HEK293 (cell line): ENCODE results near the gene SLC5A10.
"Not testable (repeated sequence)": the region's sequence is repeated elsewhere in the genome, so short reads cannot be mapped to it uniquely, and the experiment has no call there.

ENCODE experiments used
- TCF7L2 ChIP-seq: IDR thresholded peaks from 2 replicates; pipeline ENCODE4 v1.6.1; 2011; ENCODE audit warnings: low read depth, mild to moderate bottlenecking, inconsistent platforms, low read length, moderate library complexity, borderline replicate concordance
- ZBTB1 ChIP-seq: fragments of 450-650 bp; formaldehyde crosslinking; IDR thresholded peaks from 2 replicates; pipeline ENCODE4 v1.5.1; 2016; ENCODE audit warnings: missing biosample characterization, missing genetic modification characterization
- ZNF175 ChIP-seq: fragments of 450-650 bp; formaldehyde crosslinking; IDR thresholded peaks from 2 replicates; pipeline ENCODE4 v1.5.1; 2016; ENCODE audit warnings: missing biosample characterization, missing genetic modification characterization
- ZNF274 ChIP-seq, 2 experiments: fragments of 200-500 bp in 1 of 2; fragments of 450-650 bp in 1 of 2; sonication (Bioruptor generic) in 1 of 2; formaldehyde crosslinking in 1 of 2; IDR thresholded peaks; 2 replicates each; pipeline versions ENCODE4 v1.5.1 to v1.6.1; 2014 to 2016; ENCODE audit warnings: borderline replicate concordance in 1 of 2, inconsistent platforms in 1 of 2, low read length in 1 of 2, missing biosample characterization in 1 of 2, missing genetic modification characterization in 1 of 2
- ZNF473 ChIP-seq: fragments of 450-650 bp; formaldehyde crosslinking; IDR thresholded peaks from 2 replicates; pipeline ENCODE4 v1.5.1; 2017; ENCODE audit warnings: missing biosample characterization, missing genetic modification characterization
- ZNF776 ChIP-seq: fragments of 450-650 bp; formaldehyde crosslinking; IDR thresholded peaks from 2 replicates; pipeline ENCODE4 v1.5.0; 2017; ENCODE audit warnings: missing biosample characterization, missing genetic modification characterization, borderline replicate concordance
- ZNF785 ChIP-seq: fragments of 450-650 bp; formaldehyde crosslinking; IDR thresholded peaks from 2 replicates; pipeline ENCODE4 v1.5.1; 2016; ENCODE audit warnings: missing biosample characterization, missing genetic modification characterization
- TF ChIP-seq, protein P1 (sequence below): fragments of 450-650 bp; formaldehyde crosslinking; IDR thresholded peaks from 2 replicates; pipeline ENCODE4 v1.5.1; 2016; ENCODE audit warnings: missing biosample characterization, missing genetic modification characterization
- TF ChIP-seq, protein P2 (sequence below): fragments of 450-650 bp; formaldehyde crosslinking; IDR thresholded peaks from 2 replicates; pipeline ENCODE4 v1.5.1; 2016; ENCODE audit warnings: missing biosample characterization, missing genetic modification characterization, low read depth
- TF ChIP-seq, protein P3 (sequence below): fragments of 450-650 bp; formaldehyde crosslinking; IDR thresholded peaks from 2 replicates; pipeline ENCODE4 v1.5.1; 2016; ENCODE audit warnings: missing biosample characterization, missing genetic modification characterization

DNA sequence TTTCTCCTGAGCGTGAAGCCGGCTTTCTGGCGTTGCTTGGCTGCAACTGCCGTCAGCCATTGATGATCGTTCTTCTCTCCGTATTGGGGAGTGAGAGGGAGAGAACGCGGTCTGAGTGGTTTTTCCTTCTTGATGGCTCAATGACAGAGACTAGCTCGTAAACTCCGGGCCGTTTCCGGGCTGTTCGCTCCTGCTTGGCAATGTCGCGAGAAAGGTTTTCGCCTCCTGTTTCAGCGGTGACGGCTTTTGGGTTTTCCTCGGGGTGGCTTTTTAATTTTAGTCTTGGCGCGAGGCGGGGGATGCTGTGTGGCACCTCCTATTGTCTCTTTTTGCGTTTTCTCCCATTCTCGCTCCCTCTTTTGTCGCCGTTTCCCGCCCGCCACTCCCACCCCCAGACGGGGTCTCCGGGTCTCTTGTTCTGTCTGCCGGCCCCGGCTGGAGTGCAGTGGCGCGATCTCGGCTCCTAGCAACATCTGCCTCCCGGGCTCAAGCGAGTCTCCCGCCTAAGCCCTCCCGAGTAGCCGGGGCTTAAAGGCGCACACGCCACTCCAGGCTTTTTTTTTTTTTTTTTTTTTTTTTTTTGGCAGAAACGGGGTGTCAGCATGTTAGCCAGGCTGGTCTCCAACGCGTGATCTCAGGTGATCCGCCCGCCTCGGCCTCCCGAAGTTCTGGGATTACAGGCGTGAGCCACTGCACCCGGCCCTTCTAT lies 110.2 kb downstream of the SLC5A10 start:
- TF ChIP-seq ZNF776 (tag by site-specific recombination); ZNF785 (tag by site-specific recombination); ZNF274 (IDR thresholded peaks at IDR 0.05; ENCODE audit: low read length); ZNF274 (tag by site-specific recombination; IDR thresholded peaks at IDR 0.05; ENCODE audit: borderline replicate concordance); ZNF473 (tag by site-specific recombination); ZNF175; TCF7L2; ZBTB1: not testable (repeated sequence)
- TF ChIP-seq, protein P1, sequence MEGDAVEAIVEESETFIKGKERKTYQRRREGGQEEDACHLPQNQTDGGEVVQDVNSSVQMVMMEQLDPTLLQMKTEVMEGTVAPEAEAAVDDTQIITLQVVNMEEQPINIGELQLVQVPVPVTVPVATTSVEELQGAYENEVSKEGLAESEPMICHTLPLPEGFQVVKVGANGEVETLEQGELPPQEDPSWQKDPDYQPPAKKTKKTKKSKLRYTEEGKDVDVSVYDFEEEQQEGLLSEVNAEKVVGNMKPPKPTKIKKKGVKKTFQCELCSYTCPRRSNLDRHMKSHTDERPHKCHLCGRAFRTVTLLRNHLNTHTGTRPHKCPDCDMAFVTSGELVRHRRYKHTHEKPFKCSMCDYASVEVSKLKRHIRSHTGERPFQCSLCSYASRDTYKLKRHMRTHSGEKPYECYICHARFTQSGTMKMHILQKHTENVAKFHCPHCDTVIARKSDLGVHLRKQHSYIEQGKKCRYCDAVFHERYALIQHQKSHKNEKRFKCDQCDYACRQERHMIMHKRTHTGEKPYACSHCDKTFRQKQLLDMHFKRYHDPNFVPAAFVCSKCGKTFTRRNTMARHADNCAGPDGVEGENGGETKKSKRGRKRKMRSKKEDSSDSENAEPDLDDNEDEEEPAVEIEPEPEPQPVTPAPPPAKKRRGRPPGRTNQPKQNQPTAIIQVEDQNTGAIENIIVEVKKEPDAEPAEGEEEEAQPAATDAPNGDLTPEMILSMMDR (tag by site-specific recombination) = not testable (repeated sequence)
- TF ChIP-seq, protein P2, sequence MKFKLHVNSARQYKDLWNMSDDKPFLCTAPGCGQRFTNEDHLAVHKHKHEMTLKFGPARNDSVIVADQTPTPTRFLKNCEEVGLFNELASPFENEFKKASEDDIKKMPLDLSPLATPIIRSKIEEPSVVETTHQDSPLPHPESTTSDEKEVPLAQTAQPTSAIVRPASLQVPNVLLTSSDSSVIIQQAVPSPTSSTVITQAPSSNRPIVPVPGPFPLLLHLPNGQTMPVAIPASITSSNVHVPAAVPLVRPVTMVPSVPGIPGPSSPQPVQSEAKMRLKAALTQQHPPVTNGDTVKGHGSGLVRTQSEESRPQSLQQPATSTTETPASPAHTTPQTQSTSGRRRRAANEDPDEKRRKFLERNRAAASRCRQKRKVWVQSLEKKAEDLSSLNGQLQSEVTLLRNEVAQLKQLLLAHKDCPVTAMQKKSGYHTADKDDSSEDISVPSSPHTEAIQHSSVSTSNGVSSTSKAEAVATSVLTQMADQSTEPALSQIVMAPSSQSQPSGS (tag by site-specific recombination) = not testable (repeated sequence)
- TF ChIP-seq, protein P3, sequence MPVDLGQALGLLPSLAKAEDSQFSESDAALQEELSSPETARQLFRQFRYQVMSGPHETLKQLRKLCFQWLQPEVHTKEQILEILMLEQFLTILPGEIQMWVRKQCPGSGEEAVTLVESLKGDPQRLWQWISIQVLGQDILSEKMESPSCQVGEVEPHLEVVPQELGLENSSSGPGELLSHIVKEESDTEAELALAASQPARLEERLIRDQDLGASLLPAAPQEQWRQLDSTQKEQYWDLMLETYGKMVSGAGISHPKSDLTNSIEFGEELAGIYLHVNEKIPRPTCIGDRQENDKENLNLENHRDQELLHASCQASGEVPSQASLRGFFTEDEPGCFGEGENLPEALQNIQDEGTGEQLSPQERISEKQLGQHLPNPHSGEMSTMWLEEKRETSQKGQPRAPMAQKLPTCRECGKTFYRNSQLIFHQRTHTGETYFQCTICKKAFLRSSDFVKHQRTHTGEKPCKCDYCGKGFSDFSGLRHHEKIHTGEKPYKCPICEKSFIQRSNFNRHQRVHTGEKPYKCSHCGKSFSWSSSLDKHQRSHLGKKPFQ (tag by site-specific recombination) = not testable (repeated sequence)
